H1 (cell line): ENCODE results near the gene WDR33. TPM values are rescaled to one million over a fixed set of nuclear protein-coding genes. Genes with fewer than 3 reads are reported as not detected.

ENCODE experiments used
- CTCF ChIA-PET: fragments of 300-600 bp; sonication (Branson Sonifier 250); formaldehyde crosslinking; loops from one replicate; lab custom pipeline; 2021; ENCODE audit not compliant: partially characterized antibody; lab: Charles Lee
- POLR2A ChIA-PET: fragments of 300-600 bp; sonication (Branson Sonifier 250); formaldehyde crosslinking; loops from one replicate; lab custom pipeline; 2021; ENCODE audit warnings: inconsistent platforms; ENCODE audit not compliant: partially characterized antibody; lab: Charles Lee
- DNase-seq, 2 experiments: peaks; one replicate each; pipeline versions ENCODE4 v3.0.0 to v3.0.0-alpha.2; 2010 to 2022; ENCODE audit warnings: low spot score in 2 of 2, low read depth in 1 of 2, mixed read lengths in 1 of 2
- FAIRE-seq: peaks from 2 replicates; lab custom pipeline; 2011; peaks lifted over from hg19 to GRCh38; lab: Jason Lieb, UNC
- H2AFZ ChIP-seq: 2 replicates; pipeline ENCODE4 v1.8.1; 2012; ENCODE audit warnings: low read length, inconsistent platforms
- H2AK5ac ChIP-seq: 2 replicates; pipeline ENCODE4 v1.6.1; 2013; ENCODE audit warnings: low read depth, low read length
- H2BK120ac ChIP-seq: replicated peaks from 2 replicates; pipeline ENCODE3; 2013; ENCODE audit warnings: low read depth, low read length, inconsistent platforms
- H2BK12ac ChIP-seq: 2 replicates; pipeline ENCODE4 v1.6.1; 2013; ENCODE audit warnings: low read depth, low read length
- H2BK15ac ChIP-seq: 2 replicates; pipeline ENCODE4 v1.6.1; 2013; ENCODE audit warnings: low read length
- H2BK20ac ChIP-seq: 2 replicates; pipeline ENCODE4 v1.6.1; 2013; ENCODE audit warnings: low read length
- H2BK5ac ChIP-seq: 2 replicates; pipeline ENCODE4 v1.6.1; 2013; ENCODE audit warnings: low read depth, low read length
- H3K14ac ChIP-seq: 2 replicates; pipeline ENCODE4 v1.6.1; 2013; ENCODE audit warnings: inconsistent platforms; ENCODE audit not compliant: insufficient read length
- H3K18ac ChIP-seq: 2 replicates; pipeline ENCODE4 v1.6.1; 2013; ENCODE audit warnings: low read length; ENCODE audit errors: extremely low read depth
- H3K23ac ChIP-seq: 2 replicates; pipeline ENCODE4 v1.6.1; 2013; ENCODE audit warnings: inconsistent platforms; ENCODE audit not compliant: insufficient read length
- H3K23me2 ChIP-seq: 2 replicates; pipeline ENCODE4 v1.6.1; 2013; ENCODE audit warnings: low read depth, low read length
- H3K27ac ChIP-seq: 2 replicates; pipeline ENCODE4 v1.6.1; 2011; ENCODE audit warnings: low read depth, low read length, inconsistent platforms
- H3K27me3 ChIP-seq, 4 experiments: replicated peaks in 1 of 4; 1 replicate in 1 of 4; 2 replicates in 3 of 4; pipeline versions ENCODE4 v1.6.1 to v1.8.1; 2011 to 2013; ENCODE audit warnings: low read length in 3 of 4, mild to moderate bottlenecking in 3 of 4, inconsistent platforms in 2 of 4, mixed read lengths in 2 of 4, moderate library complexity in 1 of 4; ENCODE audit not compliant: control insufficient read depth in 3 of 4, insufficient read depth in 3 of 4; ENCODE audit errors: extremely low read depth in 1 of 4
- H3K36me3 ChIP-seq, 4 experiments: 2 replicates each; pipeline versions ENCODE4 v1.6.1 to v1.8.1; 2011 to 2013; ENCODE audit warnings: mild to moderate bottlenecking in 4 of 4, low read length in 3 of 4, moderate library complexity in 2 of 4, control low read depth in 1 of 4, inconsistent platforms in 1 of 4; ENCODE audit not compliant: insufficient read depth in 4 of 4, control insufficient read depth in 2 of 4
- H3K4ac ChIP-seq: replicated peaks from 2 replicates; pipeline ENCODE3; 2013; ENCODE audit warnings: low read length, low read depth, mixed read lengths, inconsistent platforms; ENCODE audit not compliant: insufficient read length
- H3K4me1 ChIP-seq, 4 experiments: replicated peaks in 1 of 4; 1 replicate in 1 of 4; 2 replicates in 3 of 4; pipeline versions ENCODE4 v1.6.1 to v1.8.1; 2011 to 2013; ENCODE audit warnings: low read length in 3 of 4, inconsistent platforms in 2 of 4, mixed read lengths in 1 of 4; ENCODE audit not compliant: insufficient read depth in 4 of 4, control insufficient read depth in 3 of 4
- H3K4me2 ChIP-seq, 2 experiments: 2 replicates each; pipeline versions ENCODE4 v1.6.1 to v1.8.1; 2011 to 2013; ENCODE audit warnings: low read depth in 2 of 2, low read length in 2 of 2, control low read depth in 1 of 2, inconsistent platforms in 1 of 2, mild to moderate bottlenecking in 1 of 2; ENCODE audit not compliant: insufficient read depth in 1 of 2
- H3K4me3 ChIP-seq, 4 experiments: fragments of 200-600, 300-600 bp in 1 of 4; sonication (generic), shearing (Covaris generic), sonication (Bioruptor Twin) in 1 of 4; 2 replicates each; pipeline versions ENCODE4 v1.5.1 to v1.8.1; 2011 to 2016; ENCODE audit warnings: low read length in 4 of 4, low read depth in 3 of 4, control low read depth in 2 of 4, inconsistent platforms in 2 of 4, mild to moderate bottlenecking in 2 of 4, mixed read lengths in 1 of 4, moderate library complexity in 1 of 4; ENCODE audit not compliant: insufficient read depth in 2 of 4; ENCODE audit errors: extremely low read depth in 1 of 4
- H3K56ac ChIP-seq: replicated peaks from 2 replicates; pipeline ENCODE3; 2013; ENCODE audit warnings: low read depth, mild to moderate bottlenecking, mixed read lengths, low read length, inconsistent platforms; ENCODE audit not compliant: insufficient read length
- H3K79me1 ChIP-seq: 2 replicates; pipeline ENCODE4 v1.6.1; 2013; ENCODE audit warnings: low read depth, low read length, control low read depth
- H3K79me2 ChIP-seq, 2 experiments: 2 replicates each; pipeline versions ENCODE4 v1.6.1 to v1.8.1; 2012 to 2013; ENCODE audit warnings: low read length in 2 of 2, mild to moderate bottlenecking in 2 of 2, inconsistent platforms in 1 of 2; ENCODE audit not compliant: insufficient read depth in 2 of 2, control insufficient read depth in 1 of 2
- H3K9ac ChIP-seq, 4 experiments: replicated peaks in 1 of 4; 1 replicate in 1 of 4; 2 replicates in 3 of 4; pipeline versions ENCODE4 v1.6.1 to v1.8.1; 2011 to 2013; ENCODE audit warnings: low read depth in 3 of 4, low read length in 3 of 4, control low read depth in 2 of 4, mild to moderate bottlenecking in 2 of 4, moderate library complexity in 2 of 4, inconsistent platforms in 1 of 4; ENCODE audit errors: extremely low read depth in 1 of 4
- H3K9me3 ChIP-seq, 2 experiments: 2 replicates each; pipeline versions ENCODE4 v1.6.1 to v1.8.1; 2012 to 2013; ENCODE audit warnings: mild to moderate bottlenecking in 2 of 2, moderate library complexity in 2 of 2, control low read depth in 1 of 2, inconsistent platforms in 1 of 2, low read depth in 1 of 2, low read length in 1 of 2, mixed read lengths in 1 of 2; ENCODE audit not compliant: insufficient read depth in 2 of 2
- H4K20me1 ChIP-seq, 2 experiments: replicated peaks in 1 of 2; 2 replicates each; pipeline versions ENCODE3 to v1.8.1; 2011 to 2013; ENCODE audit warnings: inconsistent platforms in 2 of 2, low read length in 2 of 2, mild to moderate bottlenecking in 1 of 2; ENCODE audit not compliant: insufficient read depth in 2 of 2, control insufficient read depth in 1 of 2
- H4K5ac ChIP-seq: 2 replicates; pipeline ENCODE4 v1.6.1; 2013; ENCODE audit warnings: low read length, low read depth, mixed read lengths, inconsistent platforms; ENCODE audit not compliant: insufficient read length
- H4K8ac ChIP-seq: 2 replicates; pipeline ENCODE4 v1.8.0; 2013; ENCODE audit warnings: mild to moderate bottlenecking, moderate library complexity, low read length, inconsistent platforms; ENCODE audit not compliant: insufficient read depth; ENCODE audit errors: extremely low read depth
- H4K91ac ChIP-seq: replicated peaks from 2 replicates; pipeline ENCODE3; 2013; ENCODE audit warnings: low read length, mixed read lengths, inconsistent platforms; ENCODE audit not compliant: insufficient read length
- BACH1 ChIP-seq: IDR thresholded peaks from 2 replicates; pipeline ENCODE4 v1.6.1; 2012; ENCODE audit warnings: low read length, improper control_type of control experiment
- CBX8 ChIP-seq: fragments of 300-800, 300-1000 bp; sonication (generic); IDR thresholded peaks from 2 replicates; pipeline ENCODE4 v1.7.1; 2016; ENCODE audit warnings: low read depth, low read length, borderline replicate concordance
- CHD1 ChIP-seq: IDR thresholded peaks from 2 replicates; pipeline ENCODE4 v1.6.1; 2012; ENCODE audit warnings: low read depth, low read length, improper control_type of control experiment
- EP300 ChIP-seq, 2 experiments: IDR thresholded peaks; 1 replicate in 1 of 2; 2 replicates in 1 of 2; pipeline ENCODE4 v1.6.1; 2011 to 2012; ENCODE audit warnings: low read depth in 2 of 2, low read length in 2 of 2, mild to moderate bottlenecking in 2 of 2, borderline replicate concordance in 1 of 2, inconsistent platforms in 1 of 2, moderate library complexity in 1 of 2
- KDM4A ChIP-seq: IDR thresholded peaks from one replicate; pipeline ENCODE4 v1.7.1; 2012; ENCODE audit warnings: low read depth, mild to moderate bottlenecking, moderate library complexity, low read length, inconsistent platforms; ENCODE audit not compliant: severe bottlenecking
- PHF8 ChIP-seq: fragments of 200-600 bp; sonication (generic); conservative IDR thresholded peaks from 2 replicates; pipeline ENCODE4 v1.7.1; 2012; ENCODE audit warnings: low read depth, mild to moderate bottlenecking, inconsistent platforms, low read length, moderate library complexity
- POLR2AphosphoS5 ChIP-seq: IDR thresholded peaks from 2 replicates; pipeline ENCODE4 v1.6.1; 2011; ENCODE audit warnings: low read depth, low read length
- POU5F1 ChIP-seq: IDR thresholded peaks from 2 replicates; pipeline ENCODE4 v1.6.1; 2011; ENCODE audit warnings: low read depth, mild to moderate bottlenecking, low read length, moderate library complexity
- SIRT6 ChIP-seq: IDR thresholded peaks from one replicate; pipeline ENCODE4 v1.7.1; 2012; ENCODE audit warnings: low read length, inconsistent platforms
- SP1 ChIP-seq: IDR thresholded peaks from 2 replicates; pipeline ENCODE4 v1.6.1; 2011; ENCODE audit warnings: low read depth, low read length
- SP2 ChIP-seq: IDR thresholded peaks from 2 replicates; pipeline ENCODE4 v1.6.1; 2012; ENCODE audit warnings: mild to moderate bottlenecking, low read length, inconsistent platforms
- SP4 ChIP-seq: IDR thresholded peaks from 2 replicates; pipeline ENCODE4 v1.6.1; 2012; ENCODE audit warnings: low read length, inconsistent platforms
- ZNF274 ChIP-seq: IDR thresholded peaks from 2 replicates; pipeline ENCODE4 v1.7.0; 2012; ENCODE audit warnings: low read length, borderline replicate concordance; ENCODE audit errors: extremely low read depth
- WGBS, 2 experiments: shearing (Covaris generic) in 1 of 2; methylation state at CpG; one replicate each; pipeline versions ENCODE4 v1.1.6 to v1.1.7; 2013 to 2015; ENCODE audit warnings: low lambda C conversion rate in 2 of 2, mixed read lengths in 2 of 2, inconsistent platforms in 1 of 2, low coverage in 1 of 2, missing lambda C conversion rate in 1 of 2; ENCODE audit not compliant: insufficient replicate concordance in 2 of 2, insufficient coverage in 1 of 2, insufficient read length in 1 of 2; ENCODE audit errors: extremely low coverage in 1 of 2, missing lambda C conversion rate in 1 of 2; 5-methylcytosine and 5-hydroxymethylcytosine counted together
- polyA plus RNA-seq, 7 experiments: library from polyadenylated mRNA; depleted of rRNA in 3 of 7; stranded (reverse) in 5 of 7; unstranded in 2 of 7; fragments of >200 nt in 5 of 7; fragments of 200-250 nt in 2 of 7; gene quantifications; 1 replicate in 5 of 7; 2 replicates in 1 of 7; 4 replicates in 1 of 7; pipeline versions ENCODE4 v1.2.1 to v1.2.3, GENCODE V29; 2011 to 2013; ENCODE audit warnings: missing spikeins in 2 of 7, mixed read lengths in 2 of 7
- total RNA-seq: library from RNA; stranded (reverse); fragmentation: NEBNext Ultra II Directional; extraction: Animal tissue kit (Norgen Biotek cat#: 25700); gene quantifications from 2 replicates; pipeline ENCODE4 v1.2.1, GENCODE V29; 2021

WDR33 gene
- total and polyA plus RNA-seq, 2 of the 8 experiments (the other 6 are each of a cell fraction or from before 2014, with no cell fraction given) = 18.1 to 82.7 TPM

DNA sequence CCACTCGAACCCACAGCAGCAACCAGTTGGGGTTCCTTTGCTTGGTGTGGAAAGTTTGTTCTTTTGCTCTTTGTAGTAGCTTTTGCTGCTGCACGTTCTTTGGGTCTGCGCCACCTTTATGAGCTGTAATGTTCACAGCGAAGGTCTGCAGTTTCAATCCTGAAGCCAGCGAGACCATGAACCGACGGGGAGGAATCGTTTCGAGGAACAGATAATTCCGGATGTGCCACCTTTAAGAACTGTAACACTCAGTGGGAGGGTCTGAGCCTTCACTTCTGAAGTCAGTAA is 150.7 kb downstream of the WDR33 start:
- H4K20me1 ChIP-seq = peaks cover 0 to 1% of the 10 kb centered on the region in 2 experiments
- H3K9ac ChIP-seq = no peak overlapping the region
- H4K5ac ChIP-seq = no peak overlapping the region
- peaks cover 0 to 3% (median 0%) of the 10 kb centered on the region in 4 experiments; a peak in 5 of 7 replicates for H3K4me1 ChIP-seq
- no peak overlapping the region for H3K23ac ChIP-seq
- CTCF ChIA-PET = interaction anchor here (1.2 to 4.1 kb wide), 3 partner anchors 14 to 69 kb away, joined by 3 to 15 read pairs (median 4); no protein-coding TSS in a partner anchor
- no peaks in the 10 kb centered on the region for H3K79me1 ChIP-seq
- H2BK120ac ChIP-seq = no peak overlapping the region
- no peak overlapping the region for H3K18ac ChIP-seq
- H3K4me2 ChIP-seq = no peak overlapping the region
- no peak overlapping the region for H2BK12ac ChIP-seq
- peaks cover 9 to 25% (median 19%) of the 10 kb centered on the region in 4 experiments for H3K27me3 ChIP-seq
- WGBS, 2 experiments = 94% methylated on average over 10 of the region's 10 CpGs; no CpG with 5 or more reads in 1 of the 2 experiments
- H3K56ac ChIP-seq = no peak overlapping the region
- H2BK5ac ChIP-seq = no peak overlapping the region
- peaks cover 3% of the 10 kb centered on the region; the same call in 1 of the 2 replicates for H3K23me2 ChIP-seq
- H3K79me2 ChIP-seq = no peaks in the 10 kb centered on the region
- H3K14ac ChIP-seq = no peak overlapping the region
- H3K36me3 ChIP-seq = no peaks in the 10 kb centered on the region
- H2AK5ac ChIP-seq = no peak overlapping the region
- DNase-seq (no peak), FAIRE-seq (no peak)
- POLR2A ChIA-PET = no interaction called here
- H4K91ac ChIP-seq = no peak overlapping the region
- no peak overlapping the region for H2BK20ac ChIP-seq
- H2BK15ac ChIP-seq = no peak overlapping the region
- no peaks in the 10 kb centered on the region for H3K9me3 ChIP-seq
- H3K4ac ChIP-seq = no peak overlapping the region
- no peak overlapping the region for H3K27ac ChIP-seq
- no peak overlapping the region for H4K8ac ChIP-seq
- no peak overlapping the region for H2AFZ ChIP-seq
- H3K4me3 ChIP-seq = no peak overlapping the region
- TF ChIP-seq SP1 (no peak), KDM4A (no peak), ZNF274 (no peak), SP2 (no peak), EP300 (IDR thresholded peaks at IDR 0.05; ENCODE audit: borderline replicate concordance in 1 of 2, low read depth in 2 of 2, low read length in 2 of 2) (no peak), SP4 (no peak), POLR2AphosphoS5 (no peak), POU5F1 (no peak), SIRT6 (no peak), PHF8 (no peak), CHD1 (no peak), BACH1 (no peak), CBX8 (no peak)
